Skin epidermis (tissue), 12 donors: ENCODE results near the gene ZDHHC6.
"Not testable (repeated sequence)": the region's sequence is repeated elsewhere in the genome, so short reads cannot be mapped to it uniquely, and the experiment has no call there.

Source experiments
- H3K27ac ChIP-seq, 21 experiments: fragments of 200-600 bp; sonication (generic) in 11 of 21; one replicate each; pipeline ENCODE4 v1.5.0; 2020; ENCODE audit warnings: mild to moderate bottlenecking in 3 of 21, inconsistent platforms in 2 of 21, moderate library complexity in 2 of 21
- H3K4me3 ChIP-seq, 7 experiments: fragments of 200-600 bp; sonication (generic) in 2 of 7; one replicate each; pipeline ENCODE4 v1.5.0; 2020; ENCODE audit warnings: inconsistent platforms in 2 of 7, mild to moderate bottlenecking in 2 of 7, moderate library complexity in 1 of 7

Gene ZDHHC6

GRCh38 chr10:112446055-112446854, 459 bp downstream of the ZDHHC6 start:
- Histone ChIP-seq H3K27ac (peak overlapping the region; percentile 72 to 99 (median 96)), H3K4me3 (peak overlapping the region; percentile 63 to 100 (median 90))

GRCh38 chr10:112442063-112442462, 4.7 kb downstream of the ZDHHC6 start:
- Histone ChIP-seq H3K4me3 (no peak overlapping the region), H3K27ac (no peak overlapping the region)

DNA sequence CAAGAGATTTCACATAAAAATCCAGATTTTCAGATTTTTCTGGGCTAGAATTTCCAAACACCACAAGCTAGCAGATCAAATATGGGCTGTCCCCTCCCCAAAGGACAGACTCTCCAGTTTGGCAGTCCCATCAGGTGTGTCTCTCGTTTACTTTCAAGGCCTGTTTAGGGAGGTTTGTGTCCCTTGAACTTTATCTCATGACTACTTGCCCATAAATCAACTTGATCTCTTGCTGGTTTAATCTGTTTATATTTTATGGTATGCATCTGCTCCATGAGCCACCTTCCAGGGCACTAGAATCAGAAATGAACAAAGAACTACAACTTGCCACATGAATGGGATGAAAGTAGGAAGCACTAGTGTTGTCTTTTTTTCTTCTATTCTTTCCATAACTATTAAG, 5.2 kb downstream of the ZDHHC6 start:
- no peak overlapping the region for H3K27ac ChIP-seq
- H3K4me3 ChIP-seq = no peak overlapping the region

- Histone ChIP-seq H3K27ac (no peak overlapping the region), H3K4me3 (no peak overlapping the region)
Measured at GRCh38 chr10:112438356-112438755, 8.4 kb downstream of the ZDHHC6 start.

DNA sequence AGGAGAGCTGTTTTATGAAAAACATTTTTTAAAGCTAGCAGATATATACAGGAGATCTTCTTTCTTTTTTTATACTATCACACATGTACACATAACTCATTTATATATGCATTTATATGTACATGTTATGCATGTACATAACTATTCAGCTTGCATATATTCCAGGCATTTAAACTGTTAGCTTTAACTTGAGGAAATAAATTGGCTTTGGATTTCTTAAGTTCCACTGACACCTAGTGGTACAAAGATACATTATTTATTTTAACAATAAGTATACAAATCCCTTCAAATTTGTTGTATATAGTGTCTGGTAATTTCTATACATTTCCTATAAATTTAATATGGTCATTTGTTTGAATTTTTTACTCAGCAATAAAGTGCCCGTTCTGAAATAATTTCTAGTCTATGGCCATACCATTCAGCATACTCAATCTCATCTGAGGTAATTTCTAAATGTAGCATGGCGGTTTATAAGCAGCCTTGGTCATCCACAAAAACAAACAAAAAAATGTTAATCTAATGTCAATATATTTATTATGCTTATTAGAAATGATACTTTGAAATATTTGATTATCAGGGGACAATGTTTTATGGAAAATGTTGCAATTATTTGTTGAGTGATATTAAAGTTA, 11.6 kb downstream of the ZDHHC6 start:
- H3K4me3 ChIP-seq = no peak overlapping the region
- H3K27ac ChIP-seq = no peak overlapping the region

DNA sequence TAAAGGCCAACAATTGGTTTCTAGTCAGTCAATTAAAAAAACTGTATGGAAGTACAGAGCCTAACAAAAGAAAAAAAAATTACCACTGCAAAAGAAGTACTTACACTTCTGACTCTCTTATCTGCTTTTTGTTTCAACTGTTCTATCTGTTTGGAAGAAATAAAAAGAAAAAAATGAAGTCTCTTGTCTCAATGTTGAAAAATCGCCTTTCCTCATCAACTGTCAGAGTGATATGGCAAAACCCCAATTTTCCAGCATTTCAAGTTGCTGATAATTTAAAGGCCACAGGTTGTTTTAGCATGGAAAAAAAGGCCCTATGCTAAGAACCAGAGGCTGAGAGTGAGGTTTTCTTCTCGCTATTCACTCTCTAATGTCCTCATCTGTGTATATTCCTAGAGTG, 13.6 kb downstream of the ZDHHC6 start:
- H3K27ac ChIP-seq = no peak overlapping the region
- no peak overlapping the region for H3K4me3 ChIP-seq

GRCh38 chr10:112429654-112430230, 17.0 kb downstream of the ZDHHC6 start:
- H3K4me3 ChIP-seq = no peak overlapping the region
- H3K27ac ChIP-seq = no peak overlapping the region

GRCh38 chr10:112429147-112429546, 17.6 kb downstream of the ZDHHC6 start:
- Histone ChIP-seq H3K4me3 (no peak overlapping the region), H3K27ac (no peak overlapping the region)

GRCh38 chr10:112426111-112426510, 20.6 kb downstream of the ZDHHC6 start:
- H3K4me3 ChIP-seq = no peak overlapping the region
- no peak overlapping the region for H3K27ac ChIP-seq

DNA sequence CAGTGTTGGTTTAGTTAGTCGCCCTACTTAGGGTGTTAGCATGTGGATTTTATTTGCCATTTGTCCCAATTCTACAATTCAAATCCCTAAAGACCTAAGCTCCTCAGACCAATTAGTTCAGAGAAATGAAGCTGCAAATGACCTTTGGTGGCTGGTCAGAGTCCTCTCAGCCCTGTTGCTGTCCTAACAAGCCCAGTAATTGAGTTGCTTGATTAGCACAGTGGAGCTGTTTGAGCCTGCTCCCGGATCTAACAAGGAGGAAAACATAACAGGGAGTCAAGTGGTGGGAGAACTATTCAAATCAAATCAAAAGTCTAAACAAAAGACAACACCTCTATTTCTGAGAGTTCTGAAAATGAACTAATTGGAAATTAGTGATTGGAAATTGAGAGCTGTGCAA, 22.1 kb downstream of the ZDHHC6 start:
- no peak overlapping the region for H3K27ac ChIP-seq

GRCh38 chr10:112421731-112422130, 25.0 kb downstream of the ZDHHC6 start:
- Histone ChIP-seq H3K4me3 (no peak overlapping the region), H3K27ac (no peak overlapping the region)

More for the DNA sequence above, 22.1 kb downstream of the ZDHHC6 start:
- H3K4me3 ChIP-seq = no peak overlapping the region

DNA sequence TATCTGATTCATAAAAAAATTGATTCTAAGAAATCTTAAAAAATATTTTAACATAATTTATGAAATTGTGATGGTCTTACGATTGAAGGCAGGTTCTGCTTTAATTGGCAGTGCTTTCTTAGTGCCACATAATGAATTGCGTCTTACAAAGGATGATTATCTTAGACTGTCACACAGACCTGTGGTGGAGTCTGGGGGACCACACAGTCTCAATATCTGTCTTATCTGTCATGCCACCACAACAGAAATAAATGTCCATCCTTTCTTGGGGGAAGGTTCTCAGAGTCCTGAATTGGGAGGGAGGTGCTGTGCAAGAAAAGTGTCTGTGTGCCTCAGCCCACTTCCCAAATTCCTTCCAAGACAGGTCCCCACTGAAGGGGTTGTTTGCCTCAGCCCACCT, 34.0 kb downstream of the ZDHHC6 start:
- H3K27ac ChIP-seq = no peak overlapping the region

GRCh38 chr10:112409755-112410154, 37.0 kb downstream of the ZDHHC6 start:
- no peak overlapping the region for H3K27ac ChIP-seq
- H3K4me3 ChIP-seq = no peak overlapping the region

More for the DNA sequence above, 34.0 kb downstream of the ZDHHC6 start:
- H3K4me3 ChIP-seq = no peak overlapping the region

DNA sequence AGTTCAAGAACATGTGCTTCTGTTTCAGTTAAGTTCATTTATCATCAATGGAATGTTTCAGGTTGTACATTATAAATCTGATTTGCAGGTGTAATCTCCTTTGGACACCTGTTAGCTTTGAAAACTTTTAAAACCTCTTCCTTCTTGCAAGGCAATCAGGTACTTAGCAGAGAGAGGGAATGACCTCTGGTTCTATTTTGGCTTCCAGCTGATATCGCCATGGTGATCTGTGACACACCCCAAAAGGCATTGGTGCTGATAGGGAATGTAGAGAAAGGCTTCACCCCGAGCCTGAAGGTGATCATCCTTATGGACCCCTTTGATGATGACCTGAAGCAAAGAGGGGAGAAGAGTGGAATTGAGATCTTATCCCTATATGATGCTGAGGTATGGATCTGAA, 37.4 kb downstream of the ZDHHC6 start:
- Histone ChIP-seq H3K27ac (no peak overlapping the region), H3K4me3 (no peak overlapping the region)

GRCh38 chr10:112407696-112408095, 39.0 kb downstream of the ZDHHC6 start:
- Histone ChIP-seq H3K27ac (no peak overlapping the region), H3K4me3 (no peak overlapping the region)

DNA sequence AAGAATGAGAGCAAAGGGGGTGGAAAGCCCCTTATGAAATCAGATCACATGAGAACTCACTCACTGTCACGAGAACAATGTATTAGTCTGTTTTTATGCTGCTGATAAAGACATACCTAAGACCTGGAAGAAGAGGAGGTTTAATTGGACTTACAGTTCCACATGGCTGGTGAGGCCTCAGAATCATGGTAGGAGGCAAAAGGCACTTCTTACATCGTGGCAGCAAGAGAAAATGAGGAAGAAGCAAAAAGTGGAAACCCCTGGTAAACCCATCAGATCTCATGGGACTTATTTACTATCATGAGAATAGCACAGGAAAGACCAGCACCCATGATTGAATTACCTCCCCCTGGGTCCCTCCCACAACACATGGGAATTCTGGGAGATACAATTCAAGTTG, 39.9 kb downstream of the ZDHHC6 start:
- not testable (repeated sequence) for H3K4me3 ChIP-seq

GRCh38 chr10:112404617-112405016, 42.1 kb downstream of the ZDHHC6 start:
- H3K27ac ChIP-seq = no peak overlapping the region
- no peak overlapping the region for H3K4me3 ChIP-seq

More for the DNA sequence above, 39.9 kb downstream of the ZDHHC6 start:
- not testable (repeated sequence) for H3K27ac ChIP-seq

- H3K4me3 ChIP-seq = no peak overlapping the region
- no peak overlapping the region for H3K27ac ChIP-seq
Measured at GRCh38 chr10:112402917-112403316, 43.8 kb downstream of the ZDHHC6 start.

DNA sequence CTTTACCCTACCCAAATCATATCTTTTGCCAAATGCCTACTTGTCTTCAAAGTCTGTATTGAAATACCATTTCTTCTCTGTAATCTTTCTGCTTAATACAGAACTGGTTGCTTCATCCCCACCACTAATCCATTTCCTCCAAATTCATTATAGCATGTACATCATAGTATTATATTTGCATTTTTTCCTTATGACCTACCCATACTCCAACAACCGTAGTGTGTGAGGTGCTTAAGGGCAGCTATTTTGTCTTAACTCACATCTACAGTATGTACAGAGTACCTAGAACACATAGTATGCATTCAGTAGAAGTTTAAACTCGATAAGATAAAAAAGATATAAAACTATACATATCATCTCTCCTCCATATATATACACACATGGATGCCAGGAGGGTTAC, 49.1 kb downstream of the ZDHHC6 start:
- H3K4me3 ChIP-seq = no peak overlapping the region

DNA sequence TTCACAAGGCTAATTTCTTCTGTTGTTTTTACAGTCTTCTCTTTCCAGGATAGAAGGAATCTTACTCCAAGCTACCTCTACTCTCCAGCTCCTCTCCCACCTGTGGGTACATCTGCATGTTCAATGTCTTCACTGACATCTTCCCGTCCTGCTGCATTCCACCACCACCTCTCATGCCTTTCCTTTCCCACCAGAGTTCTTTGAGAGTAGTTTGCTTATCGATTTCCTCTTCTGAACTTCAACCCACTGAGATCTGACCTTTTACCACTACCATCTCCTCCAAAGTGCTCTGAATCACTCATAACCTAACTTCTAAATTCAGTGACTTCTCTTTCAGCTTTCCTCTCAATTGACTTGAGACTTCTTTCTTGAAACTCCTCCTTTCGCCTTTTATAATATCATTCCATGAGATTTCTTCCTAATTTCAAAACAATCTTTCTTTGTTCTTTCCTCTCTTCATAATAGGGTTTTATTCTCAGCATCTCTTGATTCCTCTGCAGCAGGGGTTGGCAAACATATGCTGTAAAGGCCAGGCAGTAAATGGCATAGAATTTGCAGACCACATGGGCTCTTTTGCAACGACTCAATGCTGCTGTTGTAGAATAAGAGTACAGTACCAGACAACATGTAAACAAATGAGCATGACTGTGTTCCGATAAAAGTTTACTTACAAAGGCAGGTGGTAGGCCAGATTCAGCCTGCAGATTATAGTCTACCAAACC, 50.7 kb downstream of the ZDHHC6 start:
- H3K27ac ChIP-seq = no peak overlapping the region

More for the DNA sequence above, 49.1 kb downstream of the ZDHHC6 start:
- no peak overlapping the region for H3K27ac ChIP-seq

More for the DNA sequence above, 50.7 kb downstream of the ZDHHC6 start:
- H3K4me3 ChIP-seq = no peak overlapping the region
